IMR-90 (cell line): Measurements from ENCODE around the gene ACOX2. TPM values are rescaled to one million over a fixed set of nuclear protein-coding genes. Genes with fewer than 3 reads are reported as not detected.

Source experiments
- ATAC-seq: fragments of 200-7000 bp; cut with Tn5 transposase; 2 replicates; pipeline ENCODE4 v1.9.1; 2020; ENCODE audit warnings: low read depth, mild to moderate bottlenecking, moderate library complexity
- BruUV-seq: library from RNA; stranded (reverse); fragments of 400-500 nt; replicated peaks from 2 replicates; lab custom pipeline; 2021; lab: Mats Ljungman, UMichigan
- CTCF ChIA-PET: fragments of 300-600 bp; formaldehyde crosslinking; extraction: SDS; loops from one replicate; lab custom pipeline; 2021; ENCODE audit warnings: antibody characterized with exemption; lab: Yijun Ruan, JAX
- POLR2A ChIA-PET: fragments of 300-600 bp; sonication (Branson Sonifier 250); formaldehyde crosslinking; loops from one replicate; lab custom pipeline; 2022; ENCODE audit warnings: antibody characterized with exemption; ENCODE audit not compliant: unreplicated experiment; lab: Charles Lee
- DNase-seq: peaks from one replicate; pipeline ENCODE4 v3.0.0; 2013
- H2AFZ ChIP-seq: replicated peaks from 2 replicates; pipeline ENCODE3; 2013; ENCODE audit warnings: low read length, mild to moderate bottlenecking; ENCODE audit not compliant: poor library complexity
- H2AK5ac ChIP-seq: 2 replicates; pipeline ENCODE4 v1.6.1; 2013; ENCODE audit warnings: low read depth, low read length, inconsistent platforms
- H2AK9ac ChIP-seq: replicated peaks from 2 replicates; pipeline ENCODE3; 2013; ENCODE audit warnings: mild to moderate bottlenecking, low read depth, low read length, moderate library complexity; ENCODE audit not compliant: poor library complexity
- H2BK120ac ChIP-seq: 2 replicates; pipeline ENCODE4 v1.6.1; 2013; ENCODE audit warnings: low read depth, low read length, inconsistent platforms
- H2BK15ac ChIP-seq: 3 replicates; pipeline ENCODE4 v1.6.1; 2013; ENCODE audit warnings: low read depth, low read length, inconsistent platforms
- H2BK20ac ChIP-seq: 2 replicates; pipeline ENCODE4 v1.6.1; 2013; ENCODE audit warnings: low read depth, mild to moderate bottlenecking, inconsistent platforms, low read length, moderate library complexity
- H2BK5ac ChIP-seq: 2 replicates; pipeline ENCODE4 v1.6.1; 2013; ENCODE audit warnings: mild to moderate bottlenecking, low read depth, low read length, inconsistent platforms; ENCODE audit not compliant: poor library complexity, severe bottlenecking
- H3K14ac ChIP-seq: replicated peaks from 2 replicates; pipeline ENCODE4 v1.6.1; 2013; ENCODE audit warnings: low read depth, low read length, inconsistent platforms
- H3K18ac ChIP-seq: 2 replicates; pipeline ENCODE4 v1.6.1; 2013; ENCODE audit warnings: low read depth, low read length, control low read depth
- H3K23ac ChIP-seq: 2 replicates; pipeline ENCODE4 v1.6.1; 2013; ENCODE audit warnings: low read depth, low read length, inconsistent platforms
- H3K27ac ChIP-seq: 2 replicates; pipeline ENCODE4 v1.5.1; 2013; ENCODE audit warnings: mild to moderate bottlenecking, control low read depth, low read length; ENCODE audit not compliant: insufficient read depth
- H3K27me3 ChIP-seq: 2 replicates; pipeline ENCODE4 v1.6.1; 2013; ENCODE audit warnings: low read length; ENCODE audit not compliant: control insufficient read depth, insufficient read depth
- H3K36me3 ChIP-seq: 2 replicates; pipeline ENCODE4 v1.6.1; 2013; ENCODE audit warnings: low read length, mixed read lengths; ENCODE audit not compliant: control insufficient read depth, insufficient read depth
- H3K4ac ChIP-seq: 2 replicates; pipeline ENCODE4 v1.6.1; 2013; ENCODE audit warnings: low read depth, low read length, inconsistent platforms
- H3K4me1 ChIP-seq: 2 replicates; pipeline ENCODE4 v1.6.1; 2013; ENCODE audit warnings: low read length, mixed read lengths; ENCODE audit not compliant: control insufficient read depth, insufficient read depth
- H3K4me2 ChIP-seq: 2 replicates; pipeline ENCODE4 v1.6.1; 2013; ENCODE audit warnings: low read depth, mild to moderate bottlenecking, control low read depth, low read length, moderate library complexity
- H3K4me3 ChIP-seq: 2 replicates; pipeline ENCODE4 v1.5.1; 2013; ENCODE audit warnings: low read depth, mild to moderate bottlenecking, control low read depth, low read length, moderate library complexity; ENCODE audit not compliant: insufficient read depth
- H3K56ac ChIP-seq: 2 replicates; pipeline ENCODE4 v1.6.1; 2013; ENCODE audit warnings: low read length, inconsistent platforms; ENCODE audit not compliant: insufficient read depth; ENCODE audit errors: extremely low read depth
- H3K79me1 ChIP-seq, 2 experiments: 2 replicates each; pipeline ENCODE4 v1.6.1; 2013; ENCODE audit warnings: low read length in 2 of 2, inconsistent platforms in 1 of 2, low read depth in 1 of 2
- H3K9ac ChIP-seq: 2 replicates; pipeline ENCODE4 v1.6.1; 2013; ENCODE audit warnings: low read depth, low read length, control low read depth
- H3K9me1 ChIP-seq: 2 replicates; pipeline ENCODE4 v1.6.1; 2013; ENCODE audit warnings: low read length, inconsistent platforms; ENCODE audit not compliant: insufficient read depth
- H3K9me3 ChIP-seq: 2 replicates; pipeline ENCODE4 v1.6.1; 2013; ENCODE audit warnings: low read length; ENCODE audit not compliant: control insufficient read depth, insufficient read depth
- H4K20me1 ChIP-seq: 2 replicates; pipeline ENCODE4 v1.6.1; 2013; ENCODE audit warnings: low read length, inconsistent platforms; ENCODE audit not compliant: insufficient read depth
- H4K5ac ChIP-seq: 2 replicates; pipeline ENCODE4 v1.6.1; 2013; ENCODE audit warnings: mild to moderate bottlenecking, low read depth, low read length, control low read depth
- H4K8ac ChIP-seq, 2 experiments: 2 replicates each; pipeline ENCODE4 v1.6.1; 2013; ENCODE audit warnings: low read depth in 2 of 2, low read length in 2 of 2, control low read depth in 1 of 2, inconsistent platforms in 1 of 2
- H4K91ac ChIP-seq: 2 replicates; pipeline ENCODE4 v1.6.1; 2013; ENCODE audit warnings: low read depth, low read length, inconsistent platforms; ENCODE audit not compliant: insufficient read depth
- BHLHE40 ChIP-seq: fragments of 150-350 bp; IDR thresholded peaks from 2 replicates; pipeline ENCODE4 v1.6.1; 2016; ENCODE audit warnings: mild to moderate bottlenecking, low read depth, low read length
- FOS ChIP-seq: fragments of 150-350 bp; IDR thresholded peaks from 2 replicates; pipeline ENCODE4 v1.6.1; 2016; ENCODE audit warnings: low read depth, low read length
- MAFK ChIP-seq: IDR thresholded peaks from 2 replicates; pipeline ENCODE4 v1.6.1; 2012; ENCODE audit warnings: low read depth, low read length, improper control_type of control experiment
- MAZ ChIP-seq: IDR thresholded peaks from 2 replicates; pipeline ENCODE4 v1.6.1; 2012; ENCODE audit warnings: low read depth, mild to moderate bottlenecking, low read length, improper control_type of control experiment, moderate library complexity, borderline replicate concordance
- MXI1 ChIP-seq: IDR thresholded peaks from 2 replicates; pipeline ENCODE4 v1.6.1; 2012; ENCODE audit warnings: low read depth, mild to moderate bottlenecking, low read length, moderate library complexity, borderline replicate concordance
- NFE2L2 ChIP-seq: fragments of 150-350 bp; IDR thresholded peaks from 2 replicates; pipeline ENCODE4 v1.6.1; 2016; ENCODE audit warnings: low read depth, mild to moderate bottlenecking, low read length
- POLR2A ChIP-seq: IDR thresholded peaks from 2 replicates; pipeline ENCODE4 v1.6.1; 2012; ENCODE audit warnings: mild to moderate bottlenecking, low read depth, low read length
- RAD21 ChIP-seq: IDR thresholded peaks from 2 replicates; pipeline ENCODE4 v1.6.1; 2012; ENCODE audit warnings: low read length, improper control_type of control experiment
- RCOR1 ChIP-seq: IDR thresholded peaks from 2 replicates; pipeline ENCODE4 v1.6.1; 2012; ENCODE audit warnings: mild to moderate bottlenecking, low read length, improper control_type of control experiment; ENCODE audit not compliant: insufficient replicate concordance
- RFX5 ChIP-seq: IDR thresholded peaks from 2 replicates; pipeline ENCODE4 v1.8.0; 2012; ENCODE audit warnings: low read depth, mild to moderate bottlenecking, low read length, moderate library complexity
- SMC3 ChIP-seq: fragments of 150-350 bp; IDR thresholded peaks from 2 replicates; pipeline ENCODE4 v1.6.1; 2016; ENCODE audit warnings: low read depth, mild to moderate bottlenecking, antibody characterized with exemption, low read length, moderate library complexity
- WGBS, 2 experiments: methylation state at CpG; one replicate each; pipeline versions ENCODE4 v1.1.5 to v1.1.7; 2013; ENCODE audit warnings: missing lambda C conversion rate in 2 of 2; ENCODE audit not compliant: insufficient read length in 1 of 2; ENCODE audit errors: extremely low coverage in 2 of 2; 5-methylcytosine and 5-hydroxymethylcytosine counted together
- dilution Hi-C: fragments of 300-500 bp; cut with HindIII; formaldehyde crosslinking; loops from one replicate; pipeline ENCODE4 v1.14.3; 2018; ENCODE audit warnings: low sequenced_read_pairs; ENCODE audit not compliant: unreplicated experiment
- in situ Hi-C: fragments of 300-500 bp; cut with MboI; formaldehyde crosslinking; loops from 3 replicates; pipeline ENCODE4 v1.14.3; 2019; ENCODE audit warnings: low sequenced_read_pairs, inconsistent platforms, mixed read lengths
- intact Hi-C: fragments of 100-400 bp; cut with micrococcal nuclease; formaldehyde crosslinking; loops from 2 replicates; pipeline ENCODE4 v1.10.0; 2022
- polyA plus RNA-seq, 3 experiments: library from polyadenylated mRNA; depleted of rRNA; stranded (reverse); fragments of >200 nt; gene quantifications; 2 replicates each; pipeline ENCODE4 v1.2.3, GENCODE V29; 2012; ENCODE audit warnings: low replicate concordance in 1 of 3
- total RNA-seq: library from RNA; depleted of rRNA; stranded (reverse); fragments of >200 nt; gene quantifications from 2 replicates; pipeline ENCODE4 v1.2.3, GENCODE V29; 2012
- TF ChIP-seq, protein P1 (sequence below): fragments of 150-350 bp; IDR thresholded peaks from 2 replicates; pipeline ENCODE4 v1.6.1; 2016; ENCODE audit warnings: low read depth, mild to moderate bottlenecking, low read length, moderate library complexity, borderline replicate concordance
- TF ChIP-seq, protein P2 (sequence below): fragments of 150-350 bp; IDR thresholded peaks from 2 replicates; pipeline ENCODE4 v1.6.1; 2017; ENCODE audit warnings: mild to moderate bottlenecking, antibody characterized with exemption, low read length, low read depth
- TF ChIP-seq, protein P3 (sequence below): conservative IDR thresholded peaks from 2 replicates; pipeline ENCODE4 v1.5.1; 2012; ENCODE audit warnings: mild to moderate bottlenecking, low read depth, low read length, improper control_type of control experiment

The ACOX2 gene
- total and polyA plus RNA-seq, 2 of the 4 experiments (the other 2 are of a cell fraction): 15.6 to 32.9 TPM

DNA sequence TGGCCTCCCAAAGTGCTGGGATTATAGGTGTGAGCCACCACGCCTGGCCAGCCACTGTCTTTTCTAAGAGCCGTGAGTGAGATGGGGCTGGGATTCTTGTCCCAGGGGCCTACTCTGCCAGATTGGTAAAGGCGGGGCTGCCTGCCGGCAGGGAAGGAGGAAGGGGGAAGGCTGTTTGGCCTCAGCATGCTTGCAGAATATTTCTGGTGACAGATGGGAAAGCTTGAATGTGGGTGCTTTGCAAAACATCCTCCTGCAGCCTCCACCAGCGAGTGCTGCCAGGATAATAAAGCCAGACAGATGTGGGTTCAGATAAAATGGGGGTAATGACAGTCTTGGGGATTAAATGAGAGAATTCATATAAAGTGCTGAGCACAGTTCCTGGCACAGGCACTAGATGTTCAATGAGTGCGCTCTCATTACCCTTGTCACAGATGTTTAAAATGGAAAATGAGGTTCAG lies 19.8 kb upstream of the ACOX2 start:
- H3K4me1 ChIP-seq: peaks cover 2% of the 10 kb centered on the region; the same call in 1 of the 2 replicates
- H2BK5ac ChIP-seq: no peak overlapping the region
- H3K4ac ChIP-seq: peak overlapping the region; percentile 11; the same call in 1 of the 2 replicates
- ChIA-PET CTCF (interaction anchor here (1.3 kb wide), 1 partner anchor 74 kb away, joined by 5 read pairs; no protein-coding TSS in a partner anchor), POLR2A (no interaction called here)
- no peak overlapping the region for H2BK20ac ChIP-seq
- no peak for DNase-seq
- no peak overlapping the region for H2BK15ac ChIP-seq
- no peak overlapping the region for H2AK5ac ChIP-seq
- no peak overlapping the region for H3K23ac ChIP-seq
- no peaks in the 10 kb centered on the region for H3K79me1 ChIP-seq
- WGBS, 2 experiments: 81% methylated on average over 3 of the region's 6 CpGs; no CpG with 5 or more reads in 1 of the 2 experiments
- no peak for TF ChIP-seq NFE2L2
- TF ChIP-seq MAFK: no peak
- TF ChIP-seq, protein P1, sequence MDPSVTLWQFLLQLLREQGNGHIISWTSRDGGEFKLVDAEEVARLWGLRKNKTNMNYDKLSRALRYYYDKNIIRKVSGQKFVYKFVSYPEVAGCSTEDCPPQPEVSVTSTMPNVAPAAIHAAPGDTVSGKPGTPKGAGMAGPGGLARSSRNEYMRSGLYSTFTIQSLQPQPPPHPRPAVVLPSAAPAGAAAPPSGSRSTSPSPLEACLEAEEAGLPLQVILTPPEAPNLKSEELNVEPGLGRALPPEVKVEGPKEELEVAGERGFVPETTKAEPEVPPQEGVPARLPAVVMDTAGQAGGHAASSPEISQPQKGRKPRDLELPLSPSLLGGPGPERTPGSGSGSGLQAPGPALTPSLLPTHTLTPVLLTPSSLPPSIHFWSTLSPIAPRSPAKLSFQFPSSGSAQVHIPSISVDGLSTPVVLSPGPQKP: no peak
- no peak for TF ChIP-seq RCOR1
- TF ChIP-seq, protein P2, sequence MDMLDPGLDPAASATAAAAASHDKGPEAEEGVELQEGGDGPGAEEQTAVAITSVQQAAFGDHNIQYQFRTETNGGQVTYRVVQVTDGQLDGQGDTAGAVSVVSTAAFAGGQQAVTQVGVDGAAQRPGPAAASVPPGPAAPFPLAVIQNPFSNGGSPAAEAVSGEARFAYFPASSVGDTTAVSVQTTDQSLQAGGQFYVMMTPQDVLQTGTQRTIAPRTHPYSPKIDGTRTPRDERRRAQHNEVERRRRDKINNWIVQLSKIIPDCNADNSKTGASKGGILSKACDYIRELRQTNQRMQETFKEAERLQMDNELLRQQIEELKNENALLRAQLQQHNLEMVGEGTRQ: no peak
- no peak for TF ChIP-seq MAZ
- no peak for TF ChIP-seq RFX5
- no peak for TF ChIP-seq BHLHE40
- TF ChIP-seq, protein P3, sequence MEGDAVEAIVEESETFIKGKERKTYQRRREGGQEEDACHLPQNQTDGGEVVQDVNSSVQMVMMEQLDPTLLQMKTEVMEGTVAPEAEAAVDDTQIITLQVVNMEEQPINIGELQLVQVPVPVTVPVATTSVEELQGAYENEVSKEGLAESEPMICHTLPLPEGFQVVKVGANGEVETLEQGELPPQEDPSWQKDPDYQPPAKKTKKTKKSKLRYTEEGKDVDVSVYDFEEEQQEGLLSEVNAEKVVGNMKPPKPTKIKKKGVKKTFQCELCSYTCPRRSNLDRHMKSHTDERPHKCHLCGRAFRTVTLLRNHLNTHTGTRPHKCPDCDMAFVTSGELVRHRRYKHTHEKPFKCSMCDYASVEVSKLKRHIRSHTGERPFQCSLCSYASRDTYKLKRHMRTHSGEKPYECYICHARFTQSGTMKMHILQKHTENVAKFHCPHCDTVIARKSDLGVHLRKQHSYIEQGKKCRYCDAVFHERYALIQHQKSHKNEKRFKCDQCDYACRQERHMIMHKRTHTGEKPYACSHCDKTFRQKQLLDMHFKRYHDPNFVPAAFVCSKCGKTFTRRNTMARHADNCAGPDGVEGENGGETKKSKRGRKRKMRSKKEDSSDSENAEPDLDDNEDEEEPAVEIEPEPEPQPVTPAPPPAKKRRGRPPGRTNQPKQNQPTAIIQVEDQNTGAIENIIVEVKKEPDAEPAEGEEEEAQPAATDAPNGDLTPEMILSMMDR: no peak
- no peak for TF ChIP-seq MXI1
- no peak for TF ChIP-seq RAD21
- TF ChIP-seq SMC3: no peak
- TF ChIP-seq POLR2A: no peak
- no peak for TF ChIP-seq FOS
- intact Hi-C loops: no loop called here
- H3K14ac ChIP-seq: 0 out of 2 replicates have a peak overlapping the region, but pooled peaks have one; percentile 48
- no peak for ATAC-seq
- no peak overlapping the region for H3K4me2 ChIP-seq
- H3K4me3 ChIP-seq: no peak overlapping the region
- no peak overlapping the region for H4K8ac ChIP-seq
- no peaks in the 10 kb centered on the region for H4K20me1 ChIP-seq
- dilution Hi-C loops: no loop called here
- BruUV-seq: no TSS peak
- H4K91ac ChIP-seq: no peak overlapping the region
- H2AK9ac ChIP-seq: peak overlapping the region; percentile 37
- H3K36me3 ChIP-seq: no peaks in the 10 kb centered on the region
- no peak overlapping the region for H2BK120ac ChIP-seq
- peaks cover 8% of the 10 kb centered on the region; the same call in 1 of the 2 replicates for H3K9me1 ChIP-seq
- peaks cover 4% of the 10 kb centered on the region; the same call in 1 of the 2 replicates for H3K27me3 ChIP-seq
- no peak overlapping the region for H3K9ac ChIP-seq
- H3K56ac ChIP-seq: no peak overlapping the region
- H3K9me3 ChIP-seq: peaks cover 3% of the 10 kb centered on the region; the same call in 1 of the 2 replicates
- H3K18ac ChIP-seq: no peak overlapping the region
- in situ Hi-C loops: loop anchor here (25.0 kb wide), 1 partner anchor 431 kb away; no protein-coding TSS in a partner anchor
- H4K5ac ChIP-seq: no peak overlapping the region
- peak overlapping the region; percentile 27 for H2AFZ ChIP-seq
- no peak overlapping the region for H3K27ac ChIP-seq
